Measurements from ENCODE around the gene NSD1.

The NSD1 gene

DNA sequence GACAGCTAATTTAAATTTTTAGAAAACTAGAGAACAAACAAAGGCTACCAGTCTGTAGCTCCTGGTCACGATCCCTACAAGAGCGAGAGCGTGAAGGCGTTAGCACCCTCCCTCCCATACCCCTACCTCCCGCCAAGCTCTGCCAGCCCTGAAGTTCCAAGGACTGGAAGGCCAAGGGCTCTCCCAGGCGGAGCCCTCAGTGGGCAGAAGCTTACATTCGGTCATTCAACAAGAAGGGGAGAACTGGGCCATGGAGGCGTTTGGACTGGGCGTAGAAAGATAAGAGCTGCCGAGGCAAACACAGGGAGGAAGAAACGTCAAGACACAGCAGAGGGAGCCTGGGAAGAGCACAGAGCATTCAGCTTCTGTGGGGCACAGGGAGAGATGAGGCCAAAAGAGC lies 175.2 kb downstream of the NSD1 start:
- DNase-seq (ENCODE audit: low spot score): no peak

DNA sequence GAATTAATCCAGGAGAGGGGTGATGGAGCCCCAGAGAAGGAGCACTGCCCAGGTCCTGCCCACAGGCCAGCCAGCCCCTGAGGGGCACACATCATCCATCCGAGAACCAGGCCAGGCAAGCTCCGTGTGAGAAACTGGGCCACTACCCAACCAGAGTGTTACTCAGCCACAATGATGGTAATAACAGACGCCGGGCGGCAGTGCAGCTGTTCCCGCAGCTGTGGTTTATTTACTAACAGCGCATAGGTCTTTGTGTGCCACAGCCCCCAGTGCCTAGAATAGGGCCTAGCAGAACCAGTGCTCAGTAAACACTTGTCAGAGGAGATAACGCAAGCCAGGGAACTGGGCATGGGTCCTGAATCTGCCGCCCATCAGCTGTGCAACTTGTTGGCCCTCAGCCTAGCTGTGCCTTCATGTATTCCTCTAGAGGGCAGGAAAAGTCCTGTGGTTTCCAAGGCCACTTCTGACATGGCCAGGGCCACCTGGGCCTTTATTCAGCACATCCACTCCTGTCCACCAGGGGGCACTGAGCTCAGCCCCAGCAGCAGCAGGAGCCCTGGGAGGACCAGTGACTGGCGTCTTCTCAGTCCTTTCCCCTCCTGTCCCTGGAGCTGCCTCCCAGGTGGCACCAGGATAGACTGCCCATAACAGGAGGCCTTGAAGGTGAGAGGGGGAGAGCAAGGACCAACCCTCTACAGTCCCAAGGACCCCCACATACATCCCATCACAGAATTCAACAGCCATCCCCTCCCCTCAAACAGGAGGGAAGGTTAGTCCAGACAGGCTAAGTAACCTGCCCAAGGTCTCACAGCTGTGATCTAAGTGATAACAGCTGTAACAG lies 176.0 kb downstream of the NSD1 start:
- no peak for DNase-seq (ENCODE audit: low spot score)

DNA sequence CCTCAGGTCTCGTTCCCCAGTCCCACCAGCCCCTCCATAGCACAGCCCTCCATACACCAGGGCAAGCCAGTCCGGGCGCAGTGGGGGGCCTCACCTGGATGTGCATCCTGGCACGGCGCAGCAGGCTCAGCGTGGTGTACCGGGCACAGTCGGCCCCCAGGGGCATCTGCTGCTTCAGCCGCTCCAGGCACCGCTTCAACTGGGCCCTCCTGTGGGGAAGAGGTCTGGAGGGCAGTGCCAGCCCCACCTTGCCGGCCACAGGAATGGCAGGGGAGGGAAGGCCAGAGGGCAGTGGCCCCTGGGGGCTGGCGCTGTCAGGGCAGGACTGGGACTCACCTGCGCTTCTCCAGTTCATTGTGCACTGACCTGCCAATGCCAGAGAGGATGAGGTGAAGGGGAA lies 176.8 kb downstream of the NSD1 start:
- DNase-seq (ENCODE audit: low spot score): no peak

DNA sequence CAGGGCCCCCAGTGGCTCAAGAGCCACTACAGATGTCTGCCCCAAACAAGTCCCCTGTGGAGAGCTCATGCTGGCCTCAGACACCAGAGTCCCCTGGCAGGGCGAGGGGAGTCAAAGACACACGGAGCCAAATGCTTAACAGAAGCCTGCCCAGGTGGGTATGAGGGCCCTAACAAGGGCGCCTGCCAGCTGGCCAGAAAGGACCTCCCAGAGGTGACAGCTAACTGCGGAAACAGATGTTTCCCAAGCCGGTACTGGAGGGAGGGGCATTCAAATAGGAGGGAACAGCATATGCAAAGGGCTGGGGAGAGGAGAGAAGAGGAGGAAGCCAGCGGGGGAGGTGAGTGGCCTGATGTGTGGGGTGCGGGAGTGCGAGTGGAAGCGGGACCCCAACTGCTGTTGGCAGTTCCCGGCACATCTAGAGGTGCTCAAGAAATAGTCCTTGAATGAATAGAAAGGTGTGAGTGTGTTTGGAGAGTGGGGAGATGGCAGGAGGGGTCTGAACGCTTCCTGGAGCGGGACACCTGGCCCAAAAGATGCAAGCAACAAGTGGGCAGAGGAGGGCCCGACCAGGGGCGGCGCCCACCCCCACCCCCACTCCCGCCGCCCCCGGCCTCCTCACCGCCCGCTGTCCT lies 177.3 kb downstream of the NSD1 start:
- DNase-seq (ENCODE audit: low spot score): no peak

DNA sequence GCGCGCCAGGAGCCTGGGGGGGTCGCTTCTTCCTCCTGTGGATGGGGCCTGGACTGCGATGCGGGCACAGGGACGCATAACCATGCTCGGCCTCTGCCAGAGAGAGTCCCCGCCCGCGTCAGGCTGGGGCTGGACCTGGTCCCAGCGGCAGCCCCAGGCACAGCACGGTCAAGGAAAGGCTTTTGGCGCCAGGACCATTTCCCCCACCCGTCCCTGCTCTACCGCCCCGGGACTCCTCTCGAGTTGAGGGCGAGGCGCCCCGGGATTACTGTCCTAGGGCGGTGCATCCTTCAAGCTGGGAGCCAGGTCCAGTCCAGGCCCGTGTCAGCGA lies 177.8 kb downstream of the NSD1 start:
- DNase-seq (ENCODE audit: low spot score): no peak

DNA sequence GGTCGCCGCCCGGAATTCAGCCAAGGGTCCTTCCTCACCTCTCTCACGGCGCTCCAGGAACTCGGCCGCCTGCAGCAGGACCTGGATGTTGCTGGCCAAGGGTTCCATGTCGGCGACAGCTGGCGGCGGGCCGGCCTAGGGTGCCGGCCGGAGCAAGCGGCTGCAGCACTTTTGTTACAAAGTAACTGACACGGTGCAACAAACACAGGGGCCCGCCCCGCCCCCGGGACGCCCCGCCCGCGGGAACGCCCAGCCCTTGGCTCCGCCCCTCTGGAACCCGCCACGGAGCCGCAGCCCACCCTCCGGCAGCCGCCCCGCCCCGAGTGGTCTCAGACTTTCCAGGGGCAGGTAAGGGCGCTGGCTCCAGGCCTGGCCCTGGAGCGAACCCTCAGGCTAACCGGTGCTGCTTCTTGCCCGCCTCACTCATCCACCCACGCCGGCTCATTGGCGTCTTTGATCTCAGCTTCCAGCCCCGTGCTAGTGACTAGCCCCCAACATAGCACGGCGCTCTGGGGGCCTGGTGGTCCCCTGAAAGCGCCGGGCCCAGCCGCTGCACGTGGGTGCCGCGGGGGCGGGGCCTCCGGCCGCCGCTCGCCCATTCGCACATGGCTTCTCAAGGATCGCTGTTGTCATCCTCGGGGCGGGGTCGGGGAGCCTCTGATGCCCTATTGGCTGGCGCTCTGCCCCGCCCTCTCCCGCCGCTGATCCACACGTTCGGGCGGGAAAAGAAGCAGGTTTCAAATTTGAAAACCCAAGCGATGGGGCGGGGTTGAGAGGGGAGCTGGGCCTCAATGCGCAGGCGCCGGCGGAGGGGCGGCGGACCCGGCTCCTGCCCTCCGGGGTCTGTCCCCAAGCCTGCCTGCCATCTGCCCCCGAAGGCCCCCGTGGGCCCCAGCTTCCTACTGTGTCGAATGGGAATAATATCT lies 178.4 kb downstream of the NSD1 start, which contains the start of gene MXD3:
TSS of gene MXD3 (minus strand) at position 176 of the 926 bp plus-strand sequence. CDS start at position 108, 68 bp downstream.
- peak; percentile 93 for DNase-seq (ENCODE audit: low spot score)

DNA sequence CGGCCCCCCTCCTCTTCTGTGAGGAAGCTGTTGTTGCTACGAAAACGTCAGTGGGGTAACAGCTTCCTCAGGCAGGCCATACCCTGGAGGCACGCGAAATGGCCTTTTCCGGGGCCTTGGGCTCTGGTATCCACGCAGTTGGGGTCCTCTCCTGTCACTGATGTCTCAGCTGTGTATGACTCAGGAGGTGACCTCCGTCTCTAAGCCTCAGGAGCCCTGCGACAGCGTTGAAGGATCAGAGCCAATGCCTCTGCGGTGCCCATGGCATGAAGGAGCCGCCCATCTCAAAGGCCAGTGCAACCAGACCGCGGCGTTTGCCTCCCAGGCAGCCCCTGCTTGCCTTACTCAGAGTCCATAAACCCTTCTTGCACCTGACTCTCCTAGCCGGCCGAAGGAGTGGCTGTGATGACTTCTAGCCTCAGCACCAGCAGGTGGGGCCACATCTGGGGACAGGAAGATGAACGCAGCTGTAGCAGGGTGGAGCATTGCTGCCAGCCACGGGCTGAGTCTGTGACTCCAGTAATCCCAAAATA lies 179.1 kb downstream of the NSD1 start:
- no peak for DNase-seq (ENCODE audit: low spot score)

DNA sequence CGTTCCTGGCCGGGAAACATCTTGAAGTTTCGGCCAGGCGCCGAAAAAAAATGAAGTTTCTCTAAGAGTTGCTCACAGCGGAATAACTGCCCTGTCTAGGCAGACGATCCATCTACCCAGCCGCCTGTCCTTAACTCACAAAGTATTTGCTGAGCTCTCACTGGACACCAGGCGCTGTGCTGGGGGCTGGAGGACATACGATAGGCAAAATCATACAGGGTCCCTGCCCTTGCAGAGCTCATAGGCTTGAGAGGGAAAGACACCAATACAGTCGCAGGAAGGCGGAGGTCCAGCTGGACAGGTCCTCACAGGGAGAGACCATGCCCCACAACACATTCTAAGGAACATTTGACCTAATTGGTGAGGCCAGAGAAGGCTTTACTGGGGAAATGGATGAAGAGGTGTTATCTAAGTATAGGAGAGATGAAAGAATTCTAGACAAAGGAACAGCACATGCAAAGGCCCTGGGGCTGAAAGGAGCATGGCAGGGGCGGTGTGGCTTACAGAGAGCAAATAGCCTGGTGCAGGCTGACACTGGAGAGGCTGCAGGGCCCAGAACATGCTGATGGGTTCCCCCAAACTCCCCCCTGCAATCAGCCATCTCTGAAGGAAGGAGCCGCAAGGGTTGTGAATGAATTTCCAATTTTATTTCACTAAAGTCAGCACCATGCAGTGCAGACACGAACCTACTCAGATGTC lies 180.1 kb downstream of the NSD1 start:
- DNase-seq (ENCODE audit: low spot score): no peak

DNA sequence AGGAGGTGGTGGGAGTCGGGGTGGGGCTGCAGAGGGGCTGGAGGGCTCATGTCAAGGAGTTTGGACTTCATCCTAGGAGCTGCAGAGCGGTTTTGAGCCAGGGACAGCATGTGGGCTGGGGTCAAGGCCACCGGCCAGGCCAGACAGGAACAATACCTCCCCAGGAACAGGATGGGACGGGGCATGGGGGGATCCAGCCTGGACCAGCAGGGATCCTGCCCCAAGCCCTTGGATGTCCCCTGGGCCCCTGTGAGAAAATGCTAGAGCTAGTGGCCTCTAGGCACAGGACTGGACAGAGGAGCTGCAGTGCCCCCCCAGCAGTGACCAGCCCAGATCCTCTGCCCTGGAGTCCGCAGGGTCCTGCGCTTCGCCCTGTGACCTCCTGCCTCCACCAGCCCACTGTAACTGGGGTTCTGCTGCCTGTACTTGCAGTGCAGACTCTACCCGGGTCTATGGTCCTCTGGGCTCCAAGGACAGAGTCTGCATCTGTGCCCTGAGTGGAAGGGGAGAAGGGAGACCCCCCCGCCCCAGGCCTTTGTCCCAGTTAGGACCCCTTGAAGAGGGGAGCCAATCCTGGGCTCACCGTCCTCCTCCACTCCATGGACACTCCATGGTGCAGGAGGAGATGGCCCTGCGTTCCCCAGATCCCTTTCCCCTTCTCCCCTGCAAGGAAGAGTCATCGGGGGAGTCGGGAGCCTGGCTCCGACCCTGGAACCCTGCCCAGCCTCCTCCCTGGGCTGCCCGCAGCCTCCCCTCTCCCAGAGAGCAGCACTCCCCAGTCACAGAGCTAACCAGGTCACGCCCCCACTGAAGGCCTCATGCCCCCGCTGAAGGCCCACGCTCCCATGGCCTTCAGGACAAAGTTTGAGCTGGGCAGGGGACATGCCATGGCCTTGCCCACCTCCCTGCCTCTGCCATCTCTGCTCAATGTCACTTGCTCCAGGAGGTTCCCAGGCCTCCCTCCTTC lies 181.1 kb downstream of the NSD1 start:
- no peak for DNase-seq (ENCODE audit: low spot score)

DNA sequence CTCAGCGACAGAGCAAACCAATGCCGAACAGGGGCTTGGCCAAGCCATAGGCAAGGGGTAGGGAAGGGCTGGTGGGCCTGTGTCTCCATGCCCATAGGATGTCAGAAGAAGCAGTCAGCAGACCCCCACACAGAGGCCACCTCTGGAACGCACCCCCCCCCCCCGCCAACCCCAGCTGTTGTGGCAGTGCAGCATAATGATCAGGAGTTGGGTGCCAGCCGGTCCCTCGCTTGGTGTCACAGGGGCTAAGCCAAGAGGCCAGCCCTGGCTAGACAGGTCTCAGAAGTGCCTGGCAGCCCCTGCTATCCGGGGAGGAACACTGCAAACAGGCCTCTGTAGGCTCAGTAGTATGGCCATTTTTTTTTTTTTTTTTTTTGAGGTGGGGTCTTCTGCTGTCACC lies 181.8 kb downstream of the NSD1 start:
- DNase-seq (ENCODE audit: low spot score): no peak

DNA sequence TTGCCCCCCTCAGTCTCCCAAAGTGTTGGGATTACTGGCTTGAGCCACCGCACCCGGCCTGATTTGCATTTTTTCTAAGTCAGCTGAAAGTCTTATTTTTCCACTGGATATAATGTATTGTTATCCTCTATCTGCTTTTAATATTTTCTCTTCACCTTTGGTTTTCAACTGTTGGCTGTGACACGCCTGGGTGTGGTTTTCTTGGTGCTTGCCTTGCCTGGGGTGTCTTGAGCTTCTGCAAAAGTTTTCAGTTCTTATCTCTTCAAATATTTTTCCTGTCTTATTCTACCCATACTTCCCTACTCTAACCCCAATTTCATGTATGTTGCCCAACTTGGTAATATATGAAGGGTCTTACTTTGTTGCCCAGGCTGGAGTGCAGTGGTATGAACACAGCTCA lies 182.4 kb downstream of the NSD1 start:
- no peak for DNase-seq (ENCODE audit: low spot score)

DNA sequence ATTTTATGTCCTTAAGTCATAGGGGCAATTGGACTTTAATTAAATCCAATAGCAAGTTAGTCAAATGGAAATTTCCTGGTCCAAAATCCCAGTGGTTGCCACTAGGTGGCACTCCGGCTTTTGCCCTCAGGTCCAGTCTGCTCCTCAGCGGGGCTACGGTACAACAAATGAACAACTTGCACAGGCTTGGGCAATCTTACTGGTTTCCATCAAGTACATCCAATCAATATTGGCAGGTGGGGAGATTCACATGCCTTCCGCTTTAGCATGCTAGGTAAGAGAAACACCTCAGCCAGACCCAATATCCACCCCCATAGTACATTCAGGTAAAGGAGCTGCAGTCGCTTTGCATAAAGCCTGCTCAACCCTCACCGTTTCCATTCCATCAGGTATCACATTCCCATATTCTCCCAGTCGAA lies 184.4 kb downstream of the NSD1 start:
- peak; percentile 76 for DNase-seq (ENCODE audit: low spot score)

DNA sequence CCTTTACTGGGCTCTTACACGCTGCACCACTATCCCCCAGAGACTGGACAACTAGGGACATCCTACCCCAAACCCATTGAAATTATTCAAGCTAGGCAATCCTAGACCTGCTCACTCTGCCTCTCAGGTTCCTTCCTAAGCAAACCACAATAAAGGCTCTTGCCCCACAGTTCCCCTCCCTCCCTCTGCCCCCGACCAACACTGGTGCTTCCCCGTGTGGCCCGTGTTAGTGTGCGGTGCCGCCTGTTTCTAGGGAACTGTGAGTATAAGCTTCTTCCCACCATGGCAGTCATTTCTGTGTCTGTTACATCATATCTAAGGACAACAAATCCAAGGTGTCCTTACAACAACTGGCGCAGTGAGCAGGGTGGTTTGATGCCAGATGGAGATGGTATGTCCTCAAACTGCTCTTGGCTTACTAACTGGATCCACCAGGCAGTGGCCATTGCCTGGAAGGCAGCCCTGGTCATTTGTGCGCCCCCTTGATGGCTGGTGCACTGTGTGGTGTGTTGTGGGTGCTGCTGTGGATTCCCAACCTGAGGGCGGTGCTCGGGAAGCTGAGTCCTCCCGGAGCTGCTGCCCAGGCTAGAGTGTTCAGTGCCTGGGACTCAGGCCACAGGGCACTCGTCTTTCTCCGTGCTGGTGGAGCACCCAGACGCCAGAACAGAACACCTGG lies 186.5 kb downstream of the NSD1 start:
- no peak for DNase-seq (ENCODE audit: low spot score)

DNA sequence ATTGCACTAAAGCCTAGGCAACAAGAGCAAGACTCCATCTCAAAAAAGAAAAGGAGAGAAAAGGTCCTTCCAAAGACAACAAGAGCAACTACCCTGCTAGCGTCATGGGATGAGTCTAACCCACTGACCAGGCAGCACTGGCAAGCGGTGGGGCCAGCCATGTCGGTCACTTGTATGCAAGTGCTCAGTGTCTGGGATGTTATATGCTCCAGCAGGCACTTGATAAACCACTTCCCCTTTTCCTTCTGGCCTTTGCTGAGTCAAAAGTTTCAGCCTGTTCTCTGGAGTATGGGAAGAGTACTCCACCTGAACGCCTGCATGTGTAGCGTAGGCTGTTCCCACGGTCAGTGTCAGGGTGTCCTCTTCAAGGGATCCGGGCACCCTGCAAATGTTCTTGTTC lies 187.3 kb downstream of the NSD1 start:
- peak; percentile 70 for DNase-seq (ENCODE audit: low spot score)

DNA sequence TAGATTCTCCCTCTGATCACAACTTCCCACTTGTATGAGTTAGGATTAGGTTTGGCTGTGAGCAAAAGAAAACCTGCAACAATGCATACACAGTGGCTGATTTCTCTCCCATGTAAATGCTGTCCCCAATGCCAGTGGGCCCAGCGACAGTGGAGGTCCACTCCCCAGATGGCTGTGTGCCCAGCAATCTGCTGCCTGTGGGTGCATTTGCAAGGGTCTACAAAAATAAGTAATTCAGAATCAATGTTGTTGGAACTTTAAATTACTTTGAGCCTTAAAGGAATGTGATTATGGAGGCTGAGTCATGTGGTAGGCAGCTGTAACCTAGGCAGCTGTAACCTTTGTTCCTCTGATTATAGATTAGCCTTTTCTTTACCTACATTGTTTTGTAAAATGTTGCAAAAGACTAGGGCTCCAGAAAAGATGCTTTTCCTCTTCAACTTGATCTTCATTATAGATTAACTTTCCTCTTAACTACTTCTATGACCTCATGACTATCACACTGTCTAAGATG lies 192.4 kb downstream of the NSD1 start:
- DNase-seq (ENCODE audit: low spot score): no peak

DNA sequence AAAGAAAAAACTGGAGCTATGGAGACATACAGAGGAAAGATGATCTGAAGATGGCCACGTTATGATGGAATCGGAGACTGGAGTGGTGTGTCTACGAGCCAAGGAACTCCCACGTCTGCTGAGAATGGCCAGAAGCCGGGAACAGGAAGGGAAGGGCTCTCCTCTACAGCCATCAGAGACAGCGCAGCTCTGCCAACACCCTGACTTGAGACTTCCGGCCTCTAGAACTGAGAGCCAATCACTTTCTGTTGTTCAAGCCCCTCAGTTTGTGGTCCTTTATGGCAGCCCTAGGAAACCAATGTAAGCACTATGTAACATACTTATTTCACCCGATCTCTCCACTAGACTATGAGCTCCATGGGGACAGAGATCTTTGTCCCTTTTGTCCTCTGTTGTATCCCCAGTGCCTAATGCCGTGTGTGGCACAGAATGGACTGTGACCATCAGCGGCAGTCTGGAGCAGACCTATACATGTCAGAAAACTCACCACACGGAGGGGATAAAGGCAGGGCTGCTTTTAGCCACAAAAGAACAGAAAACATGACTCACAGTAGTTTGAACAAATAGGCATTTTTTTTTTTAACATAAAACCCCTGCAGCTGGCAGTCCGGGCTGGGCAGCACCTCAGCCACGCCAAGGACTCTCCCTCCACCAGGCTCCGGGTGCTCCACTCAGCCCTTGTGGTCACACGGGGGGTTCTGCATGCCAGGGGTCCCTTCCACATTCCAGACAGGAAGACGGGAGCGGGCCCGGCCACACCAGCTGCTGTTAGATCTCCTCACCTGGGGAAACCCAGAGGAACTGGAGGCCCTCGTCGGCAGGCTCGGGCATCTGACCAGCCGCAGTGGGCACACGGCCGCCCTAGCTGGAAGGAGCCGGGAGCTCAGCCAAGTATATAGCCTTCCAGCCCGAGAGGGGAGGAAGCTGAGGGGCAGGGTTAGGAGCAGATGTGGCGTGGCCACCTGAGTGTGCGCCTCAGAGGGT lies 194.3 kb downstream of the NSD1 start:
- DNase-seq (ENCODE audit: low spot score): no peak

DNA sequence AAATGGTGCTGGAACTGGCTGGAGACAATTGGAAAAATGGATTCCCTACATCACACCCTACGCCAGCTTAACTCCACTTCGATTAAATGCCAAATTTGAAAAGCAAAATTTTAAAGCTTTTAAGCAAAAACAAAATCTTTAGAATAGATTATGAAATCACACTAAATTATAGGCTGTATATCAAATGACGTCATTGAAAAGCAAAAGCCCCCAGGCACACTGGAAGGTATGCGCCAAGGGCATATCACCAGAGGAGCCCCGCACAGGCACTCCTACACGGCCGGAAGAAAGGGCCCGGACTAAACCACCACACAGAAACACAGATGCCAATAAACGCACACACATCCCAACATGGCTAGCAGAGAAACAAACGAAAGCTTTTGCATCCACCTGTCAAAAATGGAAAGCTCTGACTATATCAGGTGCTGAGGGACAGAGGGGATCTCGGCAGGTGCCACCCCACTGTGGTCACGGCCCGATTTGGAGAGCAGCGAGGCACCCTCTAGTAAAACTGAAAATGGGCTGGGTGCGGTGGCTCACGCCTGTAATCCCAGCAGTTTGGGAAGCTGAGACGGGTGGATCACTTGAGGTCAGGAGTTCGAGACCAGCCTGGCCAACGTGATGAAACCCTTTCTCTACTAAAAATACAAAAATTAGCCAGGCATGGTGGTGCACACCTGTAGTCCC lies 195.1 kb downstream of the NSD1 start:
- DNase-seq (ENCODE audit: low spot score): no peak

DNA sequence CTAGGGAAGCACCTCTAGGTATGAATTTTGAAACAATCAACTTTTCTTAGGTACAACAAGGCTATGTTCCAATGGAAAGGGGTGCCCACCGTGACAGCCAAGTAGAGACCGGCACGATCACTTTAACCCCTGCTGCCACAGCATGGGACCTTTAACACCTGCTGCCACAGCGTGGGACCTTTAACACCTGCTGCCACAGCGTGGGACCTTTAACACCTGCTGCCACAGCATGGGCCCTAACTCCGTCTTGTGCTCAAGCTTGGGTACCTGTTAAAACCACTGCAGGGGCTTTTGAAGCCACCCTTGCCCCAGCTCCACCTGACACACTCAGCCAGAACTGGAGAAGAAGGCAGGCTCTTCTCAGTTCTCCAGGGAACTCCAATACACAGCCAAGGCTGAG lies 196.3 kb downstream of the NSD1 start:
- no peak for DNase-seq (ENCODE audit: low spot score)

All from pons (tissue), 1 donor.